ENCODE results near the gene MAPKBP1.

GRCh38 chr15:41829959-41830646, 55.8 kb downstream of the MAPKBP1 start:
- no peak for TF ChIP-seq CTCF (conservative IDR thresholded peaks at IDR 0.05; ENCODE audit: low read depth, low read length)
- no peak for TF ChIP-seq EZH2 (IDR thresholded peaks at IDR 0.05; ENCODE audit: borderline replicate concordance, low read depth, low read length, poor library complexity, severe bottlenecking)

Data from A673 (cell line).